ENCODE data around the gene NF1.

- TF ChIP-seq CTCF (IDR thresholded peaks at IDR 0.05) (no peak), EP300 (IDR thresholded peaks at IDR 0.05) (no peak)
Measured at GRCh38 chr17:31054761-31055160, 40.0 kb upstream of the NF1 start.

All from tibial nerve (tissue), 4 donors.